A549 (cell line): ENCODE data around the gene STRIP2. TPM values are rescaled to one million over a fixed set of nuclear protein-coding genes. Genes with fewer than 3 reads are reported as not detected.

Experiments
- ATAC-seq, 2 experiments: fragments of 200-7000 bp in 1 of 2; fragments of >200 bp in 1 of 2; cut with Nextera tagmentation in 1 of 2; cut with Tn5 transposase in 1 of 2; 3 replicates each; pipeline versions ENCODE4 v1.8.0 to v1.9.1; 2018 to 2020; ENCODE audit warnings: mild to moderate bottlenecking in 1 of 2, moderate library complexity in 1 of 2
- CTCF ChIA-PET: fragments of 300-600 bp; sonication (Branson Sonifier 250); formaldehyde crosslinking; extraction: SDS; loops from one replicate; lab custom pipeline; 2021; ENCODE audit warnings: antibody characterized with exemption, inconsistent platforms; lab: Yijun Ruan, JAX
- POLR2A ChIA-PET: fragments of 350-600 bp; formaldehyde crosslinking; extraction: SDS; loops from one replicate; lab custom pipeline; 2021; ENCODE audit warnings: antibody characterized with exemption, inconsistent platforms; lab: Yijun Ruan, JAX
- DNase-seq, 2 experiments: peaks; one replicate each; pipeline versions ENCODE4 v3.0.0 to v3.0.0-alpha.2; 2011 to 2016; ENCODE audit warnings: low read depth in 1 of 2, low spot score in 1 of 2
- FAIRE-seq: peaks from 2 replicates; lab custom pipeline; 2011; peaks lifted over from hg19 to GRCh38; lab: Jason Lieb, UNC
- H3K27ac ChIP-seq, 2 experiments: fragments of >200 bp; sonication (Bioruptor Twin); formaldehyde crosslinking; 3 replicates each; pipeline ENCODE4 v1.5.1; 2016 to 2017
- H3K4me1 ChIP-seq: fragments of >200 bp; sonication (Bioruptor Twin); formaldehyde crosslinking; 3 replicates; pipeline ENCODE4 v1.6.1; 2016
- H3K4me2 ChIP-seq: fragments of >200 bp; sonication (Bioruptor Twin); formaldehyde crosslinking; 3 replicates; pipeline ENCODE4 v1.6.1; 2016
- H3K4me3 ChIP-seq: fragments of >200 bp; sonication (Bioruptor Twin); formaldehyde crosslinking; 3 replicates; pipeline ENCODE4 v1.5.1; 2016
- H3K9me3 ChIP-seq: fragments of >200 bp; sonication (Bioruptor Twin); formaldehyde crosslinking; 3 replicates; pipeline ENCODE4 v1.6.1; 2016
- CBX2 ChIP-seq: fragments of 200-600 bp; sonication (generic); IDR thresholded peaks from 2 replicates; pipeline ENCODE4 v1.6.1; 2016; ENCODE audit warnings: low read depth, mild to moderate bottlenecking, borderline replicate concordance
- CBX8 ChIP-seq: fragments of 200-600 bp; sonication (generic); IDR thresholded peaks from 2 replicates; pipeline ENCODE4 v1.6.1; 2016
- CHD2 ChIP-seq: fragments of 150-350 bp; IDR thresholded peaks from 2 replicates; pipeline ENCODE4 v1.6.1; 2014; ENCODE audit warnings: low read length; ENCODE audit not compliant: partially characterized antibody
- EP300 ChIP-seq, 2 experiments: fragments of >200 bp; sonication (Bioruptor Twin); formaldehyde crosslinking; IDR thresholded peaks; 2 replicates in 1 of 2; 3 replicates in 1 of 2; pipeline ENCODE4 v1.6.1; 2016 to 2017
- ESRRA ChIP-seq: fragments of 150-350 bp; IDR thresholded peaks from 2 replicates; pipeline ENCODE4 v1.6.1; 2014; ENCODE audit warnings: mild to moderate bottlenecking, low read length, borderline replicate concordance
- FOSB ChIP-seq: fragments of 250-450 bp; sonication (Bioruptor Pico); IDR thresholded peaks from 2 replicates; pipeline ENCODE4 v1.5.0; 2020; ENCODE audit warnings: mild to moderate bottlenecking, moderate library complexity
- FOSL2 ChIP-seq, 2 experiments: fragments of 450-650 bp in 1 of 2; fragments of >200 bp in 1 of 2; sonication (Bioruptor Twin) in 1 of 2; formaldehyde crosslinking; IDR thresholded peaks; 2 replicates each; pipeline versions ENCODE4 v1.5.0 to v1.6.1; 2016 to 2020; ENCODE audit warnings: mild to moderate bottlenecking in 1 of 2, moderate library complexity in 1 of 2
- GATA3 ChIP-seq: IDR thresholded peaks from 2 replicates; pipeline ENCODE4 v1.6.1; 2012; ENCODE audit warnings: borderline replicate concordance
- HEYL ChIP-seq: fragments of 250-450 bp; sonication (Bioruptor Pico); IDR thresholded peaks from 2 replicates; pipeline ENCODE4 v1.8.0; 2021; ENCODE audit warnings: mild to moderate bottlenecking, moderate library complexity
- HOXB13 ChIP-seq: fragments of 250-450 bp; sonication (Bioruptor Pico); IDR thresholded peaks from 2 replicates; pipeline ENCODE4 v1.5.0; 2020; ENCODE audit warnings: low read depth, mild to moderate bottlenecking, moderate library complexity
- HOXB5 ChIP-seq: fragments of 250-450 bp; sonication (Bioruptor Pico); IDR thresholded peaks from 2 replicates; pipeline ENCODE4 v1.5.0; 2020; ENCODE audit warnings: mild to moderate bottlenecking, moderate library complexity
- JUN ChIP-seq, 2 experiments: fragments of >200 bp; sonication (Bioruptor Twin); formaldehyde crosslinking; IDR thresholded peaks; 2 replicates in 1 of 2; 3 replicates in 1 of 2; pipeline ENCODE4 v1.6.1; 2016 to 2017
- KDM1A ChIP-seq: fragments of 200-600 bp; sonication (generic); IDR thresholded peaks from 2 replicates; pipeline ENCODE4 v1.6.1; 2016; ENCODE audit warnings: low read depth, mild to moderate bottlenecking
- KDM5A ChIP-seq: fragments of 200-600 bp; sonication (generic); IDR thresholded peaks from 2 replicates; pipeline ENCODE4 v1.6.1; 2016; ENCODE audit warnings: antibody characterized with exemption, mild to moderate bottlenecking
- MAX ChIP-seq: IDR thresholded peaks from 2 replicates; pipeline ENCODE4 v1.6.1; 2012
- NR3C1 ChIP-seq: fragments of >200 bp; sonication (Bioruptor Twin); formaldehyde crosslinking; IDR thresholded peaks from 3 replicates; pipeline ENCODE4 v1.6.1; 2017
- RFX5 ChIP-seq: fragments of 450-650 bp; IDR thresholded peaks from 2 replicates; pipeline ENCODE4 v1.7.1; 2014; ENCODE audit warnings: antibody characterized with exemption, mild to moderate bottlenecking, moderate library complexity
- RNF2 ChIP-seq: fragments of 200-600 bp; sonication (generic); IDR thresholded peaks from 2 replicates; pipeline ENCODE4 v1.6.1; 2016; ENCODE audit warnings: low read depth, mild to moderate bottlenecking, antibody characterized with exemption, moderate library complexity, borderline replicate concordance
- SMC3 ChIP-seq: fragments of >200 bp; sonication (Bioruptor Twin); formaldehyde crosslinking; IDR thresholded peaks from 3 replicates; pipeline ENCODE4 v1.6.1; 2018; ENCODE audit warnings: inconsistent platforms
- TFCP2L1 ChIP-seq: fragments of 250-450 bp; sonication (Bioruptor Pico); IDR thresholded peaks from 2 replicates; pipeline ENCODE4 v1.5.0; 2021; ENCODE audit warnings: mild to moderate bottlenecking
- USF2 ChIP-seq: fragments of 450-650 bp; IDR thresholded peaks from 2 replicates; pipeline ENCODE4 v1.6.1; 2014; ENCODE audit warnings: antibody characterized with exemption
- WGBS: methylation state at CpG from one replicate; pipeline ENCODE4 v1.1.6; 2017; ENCODE audit errors: missing lambda C conversion rate; 5-methylcytosine and 5-hydroxymethylcytosine counted together
- polyA plus RNA-seq, 4 experiments: library from polyadenylated mRNA; depleted of rRNA in 3 of 4; stranded (reverse); fragments of >200 nt; fragmentation: RNase III in 1 of 4; extraction: RNeasy Plus Mini Kit Qiagen cat#74134 plus additional on column Dnase treatment in 1 of 4; gene quantifications; 2 replicates in 3 of 4; 3 replicates in 1 of 4; pipeline ENCODE4 v1.2.3, GENCODE V29; 2011 to 2017
- TF ChIP-seq, protein P1 (sequence below): fragments of 250-450 bp; sonication (Bioruptor Pico); IDR thresholded peaks from 2 replicates; pipeline ENCODE4 v1.5.0; 2020; ENCODE audit warnings: low read depth, mild to moderate bottlenecking, moderate library complexity
- TF ChIP-seq, protein P2 (sequence below): IDR thresholded peaks from 2 replicates; pipeline ENCODE4 v1.6.1; 2012
- TF ChIP-seq, protein P3 (sequence below): fragments of 150-350 bp; IDR thresholded peaks from 2 replicates; pipeline ENCODE4 v1.6.1; 2014; ENCODE audit warnings: low read depth, mild to moderate bottlenecking, low read length
- TF ChIP-seq, protein P4 (sequence below): IDR thresholded peaks from 2 replicates; pipeline ENCODE4 v1.6.1; 2012; ENCODE audit warnings: low read depth, borderline replicate concordance

The STRIP2 gene
- polyA plus RNA-seq, 2 of the 4 experiments (the other 2 are of a cell fraction): 4.9 to 7.2 TPM

DNA sequence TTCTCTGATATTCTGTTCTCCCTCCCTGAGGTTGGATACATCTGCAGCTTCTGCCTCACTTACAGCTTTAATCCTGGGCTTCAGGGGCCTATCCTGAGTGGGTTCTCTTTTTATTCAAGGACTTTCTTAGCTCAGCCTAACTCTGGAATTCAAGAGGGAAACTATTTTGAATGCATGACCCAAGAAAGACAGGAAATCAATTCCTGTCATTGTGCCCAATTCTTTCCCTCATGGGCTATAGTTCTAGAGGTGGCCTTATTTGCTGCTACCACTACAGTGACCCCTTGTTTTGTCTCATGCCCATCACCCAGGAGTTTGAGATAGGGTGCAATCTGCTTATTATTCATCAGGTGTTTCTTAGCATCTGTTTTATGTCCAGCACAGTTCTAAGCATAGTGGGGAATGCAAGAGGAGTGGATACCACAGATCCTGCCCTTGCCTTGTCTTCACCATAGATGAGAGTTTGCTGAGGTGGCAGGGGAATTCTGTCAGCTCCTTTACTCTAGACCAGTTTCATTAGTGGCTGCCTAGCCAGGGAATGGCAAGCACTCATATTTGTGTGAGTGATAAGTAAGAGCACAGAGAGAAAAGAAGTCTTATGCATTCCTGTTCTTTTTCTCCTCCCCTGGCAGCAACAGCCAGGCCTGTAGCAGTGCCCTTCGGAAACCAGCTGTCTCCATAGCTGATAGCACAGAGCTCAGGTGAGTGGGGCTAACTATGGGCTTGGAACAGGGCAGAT lies 19.4 kb downstream of the STRIP2 start:
- ChIA-PET CTCF (interaction anchor here (0.5 to 2.4 kb wide), 10 partner anchors 14 to 258 kb away, joined by 3 to 9 read pairs (median 4); no protein-coding TSS in a partner anchor), POLR2A (interaction anchor here (1.2 kb wide), 1 partner anchor 14 kb away, joined by 3 read pairs; no protein-coding TSS in a partner anchor)
- TF ChIP-seq CBX2 (no peak), KDM1A (no peak), CHD2 (no peak), KDM5A (no peak), HOXB5 (CRISPR knock-in tag) (no peak), RNF2 (no peak)
- H3K27ac ChIP-seq: no peak overlapping the region
- H3K4me3 ChIP-seq: no peak overlapping the region
- DNase-seq: no peak
- no peaks in the 10 kb centered on the region for H3K4me1 ChIP-seq
- ATAC-seq: no peak
- FAIRE-seq: no peak
- no peak overlapping the region for H3K4me2 ChIP-seq
- 85% methylated on average over 1 of the region's 1 CpG for WGBS
- peaks cover 9% of the 10 kb centered on the region; the same call in 1 of the 3 replicates for H3K9me3 ChIP-seq

GRCh38 chr7:129454249-129454551 lies 20.0 kb downstream of the STRIP2 start:
- Histone ChIP-seq H3K9me3 (peaks cover 4% of the 10 kb centered on the region; the same call in 1 of the 3 replicates), H3K4me1 (no peaks in the 10 kb centered on the region), H3K27ac (no peak overlapping the region), H3K4me3 (no peak overlapping the region), H3K4me2 (no peak overlapping the region)
- TF ChIP-seq CBX8 (no peak), HEYL (CRISPR knock-in tag) (no peak), FOSL2 (IDR thresholded peaks at IDR 0.05) (no peak), FOSL2 (CRISPR knock-in tag; IDR thresholded peaks at IDR 0.05) (no peak), HOXB13 (CRISPR knock-in tag) (no peak), RFX5 (no peak)
- no peak for DNase-seq
- ChIA-PET POLR2A (no interaction called here), CTCF (interaction anchor here (0.5 to 2.4 kb wide), 6 partner anchors 17 to 258 kb away, joined by 3 to 9 read pairs (median 3); no protein-coding TSS in a partner anchor)
- no peak for ATAC-seq
- FAIRE-seq: no peak
- 89% methylated on average over 4 of the region's 4 CpGs for WGBS

- Histone ChIP-seq H3K27ac (no peak overlapping the region), H3K9me3 (no peaks in the 10 kb centered on the region), H3K4me2 (no peak overlapping the region), H3K4me1 (no peaks in the 10 kb centered on the region), H3K4me3 (no peak overlapping the region)
- CTCF ChIA-PET: interaction anchor here (0.9 kb wide), 1 partner anchor 14 kb away, joined by 3 read pairs; no protein-coding TSS in a partner anchor
- FAIRE-seq (no peak), DNase-seq (no peak), ATAC-seq (no peak)
- 93% methylated on average over 10 of the region's 10 CpGs for WGBS
- POLR2A ChIA-PET: no interaction called here
- TF ChIP-seq ESRRA: no peak
- TF ChIP-seq NR3C1: no peak
- no peak for TF ChIP-seq FOSB
- TF ChIP-seq SMC3: no peak
- no peak for TF ChIP-seq CBX2
- TF ChIP-seq, protein P1, sequence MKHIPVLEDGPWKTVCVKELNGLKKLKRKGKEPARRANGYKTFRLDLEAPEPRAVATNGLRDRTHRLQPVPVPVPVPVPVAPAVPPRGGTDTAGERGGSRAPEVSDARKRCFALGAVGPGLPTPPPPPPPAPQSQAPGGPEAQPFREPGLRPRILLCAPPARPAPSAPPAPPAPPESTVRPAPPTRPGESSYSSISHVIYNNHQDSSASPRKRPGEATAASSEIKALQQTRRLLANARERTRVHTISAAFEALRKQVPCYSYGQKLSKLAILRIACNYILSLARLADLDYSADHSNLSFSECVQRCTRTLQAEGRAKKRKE (CRISPR knock-in tag): no peak
- TF ChIP-seq RNF2: no peak
- TF ChIP-seq FOSL2 (IDR thresholded peaks at IDR 0.05): no peak
- no peak for TF ChIP-seq FOSL2 (CRISPR knock-in tag; IDR thresholded peaks at IDR 0.05)
These were observed 22.2 kb downstream of the STRIP2 start for GRCh38 chr7:129456421-129456820.

GRCh38 chr7:129457101-129457500 lies 22.9 kb downstream of the STRIP2 start:
- DNase-seq (no peak), ATAC-seq (no peak), FAIRE-seq (no peak)
- Histone ChIP-seq H3K27ac (no peak overlapping the region), H3K4me2 (no peak overlapping the region), H3K9me3 (no peaks in the 10 kb centered on the region), H3K4me1 (no peaks in the 10 kb centered on the region), H3K4me3 (no peak overlapping the region)
- CTCF ChIA-PET: no interaction called here
- 64% methylated on average over 3 of the region's 3 CpGs for WGBS
- POLR2A ChIA-PET: no interaction called here
- TF ChIP-seq USF2 (no peak), EP300 (IDR thresholded peaks at IDR 0.05) (no peak), JUN (IDR thresholded peaks at IDR 0.05) (no peak), GATA3 (no peak), SMC3 (no peak), MAX (no peak), TFCP2L1 (CRISPR knock-in tag) (no peak)
- TF ChIP-seq, protein P1 (CRISPR knock-in tag): no peak
- TF ChIP-seq, protein P2, sequence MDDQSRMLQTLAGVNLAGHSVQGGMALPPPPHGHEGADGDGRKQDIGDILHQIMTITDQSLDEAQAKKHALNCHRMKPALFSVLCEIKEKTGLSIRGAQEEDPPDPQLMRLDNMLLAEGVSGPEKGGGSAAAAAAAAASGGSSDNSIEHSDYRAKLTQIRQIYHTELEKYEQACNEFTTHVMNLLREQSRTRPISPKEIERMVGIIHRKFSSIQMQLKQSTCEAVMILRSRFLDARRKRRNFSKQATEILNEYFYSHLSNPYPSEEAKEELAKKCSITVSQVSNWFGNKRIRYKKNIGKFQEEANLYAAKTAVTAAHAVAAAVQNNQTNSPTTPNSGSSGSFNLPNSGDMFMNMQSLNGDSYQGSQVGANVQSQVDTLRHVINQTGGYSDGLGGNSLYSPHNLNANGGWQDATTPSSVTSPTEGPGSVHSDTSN: no peak
- TF ChIP-seq, protein P3, sequence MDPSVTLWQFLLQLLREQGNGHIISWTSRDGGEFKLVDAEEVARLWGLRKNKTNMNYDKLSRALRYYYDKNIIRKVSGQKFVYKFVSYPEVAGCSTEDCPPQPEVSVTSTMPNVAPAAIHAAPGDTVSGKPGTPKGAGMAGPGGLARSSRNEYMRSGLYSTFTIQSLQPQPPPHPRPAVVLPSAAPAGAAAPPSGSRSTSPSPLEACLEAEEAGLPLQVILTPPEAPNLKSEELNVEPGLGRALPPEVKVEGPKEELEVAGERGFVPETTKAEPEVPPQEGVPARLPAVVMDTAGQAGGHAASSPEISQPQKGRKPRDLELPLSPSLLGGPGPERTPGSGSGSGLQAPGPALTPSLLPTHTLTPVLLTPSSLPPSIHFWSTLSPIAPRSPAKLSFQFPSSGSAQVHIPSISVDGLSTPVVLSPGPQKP: no peak
- TF ChIP-seq, protein P4, sequence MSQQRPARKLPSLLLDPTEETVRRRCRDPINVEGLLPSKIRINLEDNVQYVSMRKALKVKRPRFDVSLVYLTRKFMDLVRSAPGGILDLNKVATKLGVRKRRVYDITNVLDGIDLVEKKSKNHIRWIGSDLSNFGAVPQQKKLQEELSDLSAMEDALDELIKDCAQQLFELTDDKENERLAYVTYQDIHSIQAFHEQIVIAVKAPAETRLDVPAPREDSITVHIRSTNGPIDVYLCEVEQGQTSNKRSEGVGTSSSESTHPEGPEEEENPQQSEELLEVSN: no peak
